Cardiac fibroblast (primary cell): ENCODE measurements around the gene YEATS2.
"Not testable (repeated sequence)": the region's sequence is repeated elsewhere in the genome, so short reads cannot be mapped to it uniquely, and the experiment has no call there.

Experiments used
- DNase-seq, 2 donors: peaks; one replicate each; pipeline versions ENCODE4 v3.0.0 to v3.0.0-alpha.2; 2010; ENCODE audit warnings: low read depth in 2 of 2
- H3K4me3 ChIP-seq, 2 donors: replicated peaks in 1 of 2; 1 replicate in 1 of 2; 2 replicates in 1 of 2; pipeline ENCODE4 v1.5.1; 2011; ENCODE audit warnings: low read depth in 2 of 2, low read length in 2 of 2, mild to moderate bottlenecking in 2 of 2, moderate library complexity in 1 of 2
- CTCF ChIP-seq: IDR thresholded peaks from one replicate; pipeline ENCODE4 v1.5.1; 2011; ENCODE audit warnings: low read depth, mild to moderate bottlenecking, low read length, inconsistent platforms

The YEATS2 gene

GRCh38 chr3:183680061-183680460 is 17.5 kb upstream of the YEATS2 start:
- H3K4me3 ChIP-seq, result no peak overlapping the region
- TF ChIP-seq CTCF, result no peak
- DNase-seq, result no peak

- no peak for TF ChIP-seq CTCF
- H3K4me3 ChIP-seq, result no peak overlapping the region
- DNase-seq, result no peak
These were observed 9.9 kb upstream of the YEATS2 start for GRCh38 chr3:183687705-183688104.

- no peak overlapping the region for H3K4me3 ChIP-seq
- DNase-seq, result peak in 1 of 2 donors; percentile 28
- no peak for TF ChIP-seq CTCF
These were observed 8.7 kb upstream of the YEATS2 start for GRCh38 chr3:183688874-183689273.

GRCh38 chr3:183689621-183690020 is 8.0 kb upstream of the YEATS2 start:
- H3K4me3 ChIP-seq, DNase-seq: not testable (repeated sequence)

GRCh38 chr3:183690402-183690995 is 7.1 kb upstream of the YEATS2 start:
- TF ChIP-seq CTCF, result no peak
- no peak for DNase-seq
- H3K4me3 ChIP-seq, result no peak overlapping the region

- DNase-seq, result no peak
- TF ChIP-seq CTCF, result no peak
- H3K4me3 ChIP-seq, result no peak overlapping the region
These were observed 5.2 kb upstream of the YEATS2 start for GRCh38 chr3:183692436-183692835.

- TF ChIP-seq CTCF, result no peak
- no peak for DNase-seq
- H3K4me3 ChIP-seq, result no peak overlapping the region
These were observed 1.8 kb upstream of the YEATS2 start for GRCh38 chr3:183695569-183696364.
